Mononuclear cell (primary cell): ENCODE measurements around the gene OR10J4. TPM values are rescaled to one million over a fixed set of nuclear protein-coding genes. Genes with fewer than 3 reads are reported as not detected.

Experiments
- H3K27me3 ChIP-seq: 2 replicates; pipeline ENCODE4 v1.6.0; 2011; ENCODE audit warnings: low read length, control low read depth; ENCODE audit not compliant: insufficient read depth
- H3K4me1 ChIP-seq: 2 replicates; pipeline ENCODE4 v1.5.1; 2011; ENCODE audit warnings: mild to moderate bottlenecking, low read length, control low read depth; ENCODE audit not compliant: insufficient read depth
- H3K4me3 ChIP-seq: 2 replicates; pipeline ENCODE4 v1.5.1; 2011; ENCODE audit warnings: mild to moderate bottlenecking, low read length, moderate library complexity
- H3K9me3 ChIP-seq: 2 replicates; pipeline ENCODE4 v1.5.1; 2011; ENCODE audit warnings: low read depth, mild to moderate bottlenecking, control low read depth, low read length
- total RNA-seq: library from RNA; depleted of rRNA; stranded (reverse); fragments of >200 nt; gene quantifications from one replicate; pipeline ENCODE4 v1.2.3, GENCODE V29; 2012

The OR10J4 gene
- total RNA-seq, 1 donor: not detected

DNA sequence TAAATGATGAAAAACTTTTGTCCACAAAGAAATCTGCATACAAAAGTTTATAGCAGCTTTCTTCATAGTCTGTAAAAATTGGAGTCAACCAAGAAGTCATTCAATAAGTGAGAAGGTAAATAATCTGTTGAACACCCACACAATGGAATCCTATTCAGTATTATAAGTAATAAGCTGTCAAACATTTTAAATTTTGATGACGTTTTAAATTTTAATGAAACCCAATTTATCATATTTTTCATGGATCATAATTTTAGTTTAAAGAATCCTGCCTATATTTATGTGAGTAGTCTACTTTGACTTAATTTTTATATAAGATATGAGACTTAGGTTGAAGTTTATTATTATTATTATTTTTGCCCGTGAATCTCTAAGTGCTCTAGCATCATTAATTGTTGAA, 27.5 kb downstream of the OR10J4 start:
- Histone ChIP-seq H3K27me3 (no peaks in the 10 kb centered on the region), H3K9me3 (peaks cover 15% of the 10 kb centered on the region), H3K4me1 (no peaks in the 10 kb centered on the region), H3K4me3 (no peak overlapping the region)

- H3K4me1 ChIP-seq: no peaks in the 10 kb centered on the region
- H3K9me3 ChIP-seq: peaks cover 15% of the 10 kb centered on the region
- no peaks in the 10 kb centered on the region for H3K27me3 ChIP-seq
- no peak overlapping the region for H3K4me3 ChIP-seq
Observed at GRCh38 chr1:159465191-159465603, 33.2 kb downstream of the OR10J4 start.

- H3K4me3 ChIP-seq: no peak overlapping the region
- H3K27me3 ChIP-seq: no peaks in the 10 kb centered on the region
- H3K4me1 ChIP-seq: no peaks in the 10 kb centered on the region
- no peaks in the 10 kb centered on the region for H3K9me3 ChIP-seq
Observed at GRCh38 chr1:159468321-159468720, 36.3 kb downstream of the OR10J4 start.

- Histone ChIP-seq H3K4me1 (no peaks in the 10 kb centered on the region), H3K4me3 (no peak overlapping the region), H3K9me3 (no peaks in the 10 kb centered on the region), H3K27me3 (no peaks in the 10 kb centered on the region)
Observed at GRCh38 chr1:159469921-159470533, 38.0 kb downstream of the OR10J4 start.

GRCh38 chr1:159473335-159473734, 41.3 kb downstream of the OR10J4 start:
- no peaks in the 10 kb centered on the region for H3K4me1 ChIP-seq
- no peak overlapping the region for H3K4me3 ChIP-seq
- H3K27me3 ChIP-seq: no peaks in the 10 kb centered on the region
- no peaks in the 10 kb centered on the region for H3K9me3 ChIP-seq

- Histone ChIP-seq H3K9me3 (no peaks in the 10 kb centered on the region), H3K4me3 (no peak overlapping the region), H3K4me1 (no peaks in the 10 kb centered on the region)
Observed at GRCh38 chr1:159474926-159475325, 42.9 kb downstream of the OR10J4 start.

More at GRCh38 chr1:159474926-159475325, 42.9 kb downstream of the OR10J4 start:
- no peaks in the 10 kb centered on the region for H3K27me3 ChIP-seq

Other genes with a start within 250 kb of the OR10J4 start
- gene ACKR1, start 227.3 kb upstream of the OR10J4 start, total RNA-seq: not detected
- 16.5 TPM for gene FCER1A, start 129.9 kb upstream of the OR10J4 start, total RNA-seq
- not detected for gene OR10J1, start 7.5 kb downstream of the OR10J4 start, total RNA-seq
- not detected for gene OR10J5, start 103.8 kb downstream of the OR10J4 start, total RNA-seq
- not detected for gene APCS, start 155.6 kb downstream of the OR10J4 start, total RNA-seq